GM21717 (cell line): ENCODE data around the gene FAM3C.
A peak's percentile ranks its signal among the peaks of the same experiment; 100 is the strongest.

Source experiments
- ATAC-seq: cut with Tn5 transposase; IDR thresholded peaks from one replicate; pipeline ENCODE4 v1.9.1; 2021; ENCODE audit warnings: mild to moderate bottlenecking, moderate library complexity; ENCODE audit not compliant: unreplicated experiment

FAM3C gene

GRCh38 chr7:121383235-121383910 lies 12.7 kb downstream of the FAM3C start:
- ATAC-seq = no peak

- ATAC-seq = no peak
Measured at GRCh38 chr7:121382473-121382872, 13.6 kb downstream of the FAM3C start.

GRCh38 chr7:121379930-121380329 lies 16.2 kb downstream of the FAM3C start:
- no peak for ATAC-seq

GRCh38 chr7:121376979-121377378 lies 19.1 kb downstream of the FAM3C start:
- no peak for ATAC-seq

DNA sequence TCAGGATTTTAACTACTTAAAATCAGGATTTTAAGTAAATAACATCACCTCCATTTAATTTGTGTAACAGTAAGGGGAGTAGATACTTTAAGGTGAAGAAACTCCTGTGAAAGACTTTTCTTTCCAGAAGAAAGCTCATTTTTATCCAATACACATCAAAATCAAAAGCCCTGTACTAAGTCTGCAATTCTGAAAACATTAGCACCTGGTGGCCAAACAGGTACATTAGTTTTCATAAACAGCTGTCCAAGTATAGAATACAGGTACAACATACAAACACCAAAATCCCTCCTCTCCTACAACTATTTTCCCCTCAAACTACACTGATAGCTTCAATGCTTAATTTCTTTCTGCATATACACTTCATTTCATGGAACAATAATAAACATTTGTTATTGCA lies 22.9 kb downstream of the FAM3C start:
- ATAC-seq = no peak

- peak; percentile 89 for ATAC-seq
Measured at GRCh38 chr7:121372376-121373010, 23.6 kb downstream of the FAM3C start.

DNA sequence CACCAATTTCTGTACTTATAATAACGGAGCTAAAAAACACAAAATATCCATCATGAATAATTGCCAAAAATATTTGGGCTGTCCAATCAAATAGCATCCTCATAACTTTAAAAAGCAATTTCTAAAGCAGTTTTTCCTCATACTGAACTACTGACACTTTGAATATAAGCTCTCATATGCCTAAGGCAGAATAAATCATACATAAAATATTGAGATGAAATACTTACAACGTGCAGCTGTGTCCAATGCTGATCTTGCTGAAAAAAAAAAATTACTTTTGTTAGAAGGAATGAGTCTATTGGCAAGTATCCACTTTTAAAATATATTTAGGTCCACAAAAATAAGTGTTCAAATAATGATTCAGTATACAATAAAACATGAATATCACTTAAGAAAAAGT lies 24.2 kb downstream of the FAM3C start:
- no peak for ATAC-seq

- no peak for ATAC-seq
Measured at GRCh38 chr7:121371367-121371766, 24.7 kb downstream of the FAM3C start.

DNA sequence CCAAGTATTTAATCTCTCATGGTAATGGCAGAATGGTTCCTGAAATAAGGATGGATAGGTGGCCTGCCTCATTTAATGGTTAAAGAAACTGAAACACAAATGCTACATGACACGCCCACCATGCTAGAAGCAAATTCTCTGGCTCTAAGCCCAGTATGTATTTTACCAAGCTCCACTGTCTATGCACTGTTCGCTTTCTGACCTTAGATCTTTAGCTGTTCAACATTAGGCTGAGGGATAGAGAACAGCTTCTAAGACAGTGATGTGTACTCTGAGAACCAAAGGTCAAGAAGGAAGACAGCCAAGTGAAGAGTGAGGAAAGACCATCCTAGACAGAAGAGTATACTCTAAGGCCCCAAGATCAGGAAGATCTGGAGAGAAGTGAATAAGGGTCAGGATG lies 26.6 kb downstream of the FAM3C start:
- peak; percentile 62 for ATAC-seq

DNA sequence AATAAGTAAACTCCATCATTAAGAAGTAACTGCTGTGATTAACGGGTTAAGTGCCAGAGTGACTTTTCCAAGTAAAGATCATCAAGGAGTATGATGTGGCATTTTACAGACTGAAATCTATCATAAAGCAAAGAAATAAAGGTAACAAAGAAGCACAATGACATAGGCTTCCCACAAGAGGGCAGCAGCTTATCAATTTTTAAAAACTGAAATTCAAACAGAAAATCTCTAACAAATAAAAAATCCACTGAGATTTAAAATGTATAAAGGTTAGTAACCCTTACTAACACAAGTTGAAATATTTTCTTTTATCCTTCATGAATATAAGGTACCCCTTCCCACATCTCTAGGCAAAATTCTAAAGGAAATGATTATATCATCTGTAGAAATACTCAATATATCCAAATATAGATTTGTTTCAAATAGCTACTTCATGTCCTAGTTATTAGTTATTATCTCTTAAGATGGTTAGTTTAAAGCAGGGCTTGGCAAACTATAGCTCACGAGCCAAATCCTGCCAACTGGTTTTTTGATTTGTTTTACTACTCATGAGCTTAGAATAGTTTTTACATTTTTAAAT lies 29.2 kb downstream of the FAM3C start:
- no peak for ATAC-seq

DNA sequence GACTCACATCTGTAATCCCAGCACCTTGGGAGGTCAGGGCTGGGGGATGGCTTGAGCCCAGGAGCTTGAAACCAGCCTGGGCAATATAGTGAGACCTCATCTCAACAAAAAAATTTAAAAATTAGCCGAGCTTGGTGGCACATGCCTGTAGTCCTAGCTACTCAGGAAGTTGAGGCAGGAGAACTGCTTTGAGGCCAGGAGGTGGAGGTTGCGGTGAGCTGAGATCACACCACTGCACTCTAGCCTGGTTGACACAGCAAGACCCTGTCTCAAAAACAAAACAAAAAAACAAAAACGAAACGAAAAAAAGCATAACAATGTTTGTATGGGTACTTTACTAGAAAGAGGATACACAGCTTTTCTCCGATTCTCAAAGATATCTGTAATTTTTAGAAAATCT lies 35.5 kb downstream of the FAM3C start:
- no peak for ATAC-seq

- ATAC-seq = no peak
Measured at GRCh38 chr7:121355574-121355973, 40.5 kb downstream of the FAM3C start.

GRCh38 chr7:121352323-121352722 lies 43.8 kb downstream of the FAM3C start:
- no peak for ATAC-seq

DNA sequence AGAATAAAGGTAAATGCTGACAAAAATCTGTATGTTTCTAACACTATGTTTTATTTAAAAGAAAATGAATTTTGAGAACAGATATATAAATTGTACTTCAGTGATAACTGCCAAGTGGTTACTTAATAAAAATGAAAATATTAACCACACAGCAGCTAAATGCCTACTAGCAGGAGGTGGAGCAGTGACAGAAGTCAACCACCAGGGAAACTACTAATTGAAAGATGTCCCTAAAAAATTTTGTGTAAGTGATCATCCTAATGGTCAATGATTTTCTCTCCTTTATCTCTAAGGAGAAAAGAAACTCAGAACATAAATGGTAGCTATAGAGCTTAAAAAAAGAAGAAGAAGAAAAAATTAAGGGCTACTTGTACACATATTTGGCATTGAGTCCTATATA lies 44.4 kb downstream of the FAM3C start:
- no peak for ATAC-seq

- ATAC-seq = no peak
Measured at GRCh38 chr7:121344497-121344896, 51.6 kb downstream of the FAM3C start.

- ATAC-seq = no peak
Measured at GRCh38 chr7:121344093-121344492, 52.0 kb downstream of the FAM3C start.

DNA sequence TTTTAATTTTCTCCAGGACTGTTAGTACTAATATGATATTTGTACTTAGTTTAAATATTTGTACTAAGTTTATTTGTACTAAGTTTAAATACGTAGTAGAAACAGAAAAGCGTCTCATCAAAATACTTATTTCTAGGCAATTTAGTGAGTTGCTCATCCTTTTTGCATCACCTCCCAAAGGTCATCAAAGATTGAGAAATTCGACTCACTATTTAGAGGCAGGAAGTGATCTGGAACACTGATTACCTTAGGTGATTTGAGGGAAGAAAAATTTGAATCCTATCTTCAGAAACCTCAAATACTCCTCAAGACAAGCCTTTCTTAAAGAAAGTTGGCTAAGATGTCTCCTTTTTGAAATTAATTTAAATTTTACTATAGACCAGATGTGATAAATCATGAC lies 52.8 kb downstream of the FAM3C start:
- ATAC-seq = no peak

DNA sequence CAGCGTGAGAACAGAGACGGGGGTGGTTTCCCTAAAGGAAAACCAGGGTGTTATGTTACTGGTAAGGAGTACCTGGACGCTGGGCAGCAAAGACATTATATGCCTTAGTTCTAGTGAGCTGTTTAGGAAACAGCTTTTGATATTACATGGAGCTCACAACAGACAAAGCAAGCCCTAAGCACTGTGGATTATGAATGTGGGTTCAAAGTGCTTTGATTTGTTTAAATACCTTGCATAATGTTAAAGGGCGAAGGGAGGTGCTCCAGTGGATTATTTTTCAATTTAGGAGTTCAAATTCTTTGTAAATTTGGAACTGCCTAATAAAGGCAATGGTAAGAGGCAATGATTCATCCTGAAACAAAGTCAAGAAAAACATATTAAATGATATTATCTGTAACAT lies 53.5 kb downstream of the FAM3C start:
- ATAC-seq = no peak

DNA sequence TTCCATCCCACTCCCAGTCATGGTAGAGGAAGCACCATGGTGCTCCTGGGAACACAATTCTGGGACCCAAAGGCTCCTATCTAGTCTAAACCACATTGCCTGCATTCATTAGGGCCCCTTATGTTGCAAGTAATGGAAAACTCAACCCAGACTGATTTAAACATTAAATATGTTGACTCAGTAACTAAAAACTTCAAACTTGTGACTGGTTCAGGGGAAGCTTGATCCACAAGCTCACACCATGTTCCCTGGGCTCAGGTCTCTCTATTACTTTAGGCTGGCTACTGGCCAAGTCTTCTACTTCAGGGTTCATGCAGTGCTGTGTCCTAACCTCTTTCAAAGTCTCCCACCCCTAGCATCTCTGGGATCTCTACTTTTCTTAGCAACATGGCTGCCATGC lies 54.2 kb downstream of the FAM3C start:
- ATAC-seq = no peak

DNA sequence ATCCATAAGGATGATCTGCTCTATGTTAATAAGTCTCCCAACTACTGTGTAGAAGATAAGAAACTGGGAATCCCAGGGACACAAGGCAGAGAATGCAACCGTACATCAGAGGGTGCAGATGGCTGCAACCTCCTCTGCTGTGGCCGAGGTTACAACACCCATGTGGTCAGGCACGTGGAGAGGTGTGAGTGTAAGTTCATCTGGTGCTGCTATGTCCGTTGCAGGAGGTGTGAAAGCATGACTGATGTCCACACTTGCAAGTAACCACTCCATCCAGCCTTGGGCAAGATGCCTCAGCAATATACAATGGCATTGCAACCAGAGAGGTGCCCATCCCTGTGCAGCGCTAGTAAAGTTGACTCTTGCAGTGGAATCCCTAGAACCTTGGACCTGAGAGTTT lies 57.0 kb downstream of the FAM3C start:
- no peak for ATAC-seq

DNA sequence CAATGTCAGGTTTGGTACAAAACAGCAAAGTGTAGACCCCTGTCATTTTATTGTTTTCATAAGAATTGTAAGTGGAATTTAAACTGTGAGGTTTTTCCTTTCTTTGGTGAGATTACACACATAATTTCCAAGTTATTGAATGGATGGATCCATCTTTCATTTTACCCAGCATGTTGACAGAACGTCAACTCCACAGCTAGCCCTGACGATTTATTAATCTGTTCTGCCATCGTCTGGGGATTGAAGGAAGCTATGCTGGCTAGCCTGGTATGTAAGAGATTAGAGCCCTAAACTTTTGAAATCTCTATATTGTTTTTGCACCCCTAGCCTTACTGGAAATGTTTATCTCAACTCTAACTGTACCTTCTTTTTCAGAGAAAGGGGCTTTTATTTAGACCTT lies 58.7 kb downstream of the FAM3C start:
- no peak for ATAC-seq

DNA sequence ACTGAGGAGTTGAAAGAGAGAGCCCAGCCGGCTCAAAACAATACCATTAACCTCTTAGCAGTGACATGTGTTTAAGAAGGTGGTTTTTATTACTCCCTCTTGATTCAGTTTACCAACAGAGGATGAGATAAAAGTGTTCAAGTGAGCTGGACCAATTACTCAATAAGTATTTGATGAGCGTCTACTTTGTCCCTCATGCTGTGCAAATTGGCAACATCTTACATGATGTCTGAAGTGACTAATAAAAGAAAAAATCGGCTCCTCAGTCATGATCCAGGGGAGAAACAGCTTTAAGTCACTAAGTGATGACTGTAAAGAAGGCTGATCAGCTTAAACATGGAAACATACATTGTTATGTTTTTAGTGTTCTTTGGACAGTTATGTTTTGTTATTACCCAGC lies 59.5 kb downstream of the FAM3C start:
- no peak for ATAC-seq
